NT2/D1 (cell line): Measurements from ENCODE around the gene ANAPC16.
"Not testable (repeated sequence)": the region's sequence is repeated elsewhere in the genome, so short reads cannot be mapped to it uniquely, and the experiment has no call there.

Experiments
- DNase-seq: peaks from one replicate; pipeline ENCODE4 v3.0.0-alpha.2; 2011; ENCODE audit warnings: low read depth, low spot score
- H3K27me3 ChIP-seq: 2 replicates; pipeline ENCODE4 v1.6.0; 2011; ENCODE audit warnings: mild to moderate bottlenecking; ENCODE audit not compliant: insufficient read length, insufficient read depth
- H3K36me3 ChIP-seq: 2 replicates; pipeline ENCODE4 v1.6.1; 2011; ENCODE audit warnings: mild to moderate bottlenecking, low read length, mixed read lengths; ENCODE audit not compliant: insufficient read depth, insufficient read length
- H3K4me1 ChIP-seq: 2 replicates; pipeline ENCODE4 v1.5.1; 2011; ENCODE audit not compliant: insufficient read depth, insufficient read length
- H3K4me3 ChIP-seq: 2 replicates; pipeline ENCODE4 v1.5.1; 2011; ENCODE audit warnings: low read depth; ENCODE audit not compliant: insufficient read length
- H3K9ac ChIP-seq: 2 replicates; pipeline ENCODE4 v1.6.0; 2011; ENCODE audit warnings: low read depth; ENCODE audit not compliant: insufficient read length
- H3K9me3 ChIP-seq: 2 replicates; pipeline ENCODE4 v1.5.1; 2011; ENCODE audit warnings: mild to moderate bottlenecking, low read length; ENCODE audit not compliant: insufficient read depth
- SUZ12 ChIP-seq: IDR thresholded peaks from 2 replicates; pipeline ENCODE4 v1.6.1; 2011; ENCODE audit not compliant: insufficient read length, insufficient read depth; ENCODE audit errors: extremely low read depth
- YY1 ChIP-seq: IDR thresholded peaks from 2 replicates; pipeline ENCODE4 v1.6.1; 2011; ENCODE audit not compliant: insufficient read length, insufficient read depth
- ZNF274 ChIP-seq: IDR thresholded peaks from 2 replicates; pipeline ENCODE4 v1.6.1; 2011; ENCODE audit warnings: mild to moderate bottlenecking, low read depth, low read length

The ANAPC16 gene

GRCh38 chr10:72218325-72218724, 2.5 kb downstream of the ANAPC16 start:
- no peaks in the 10 kb centered on the region for H3K9me3 ChIP-seq
- no peaks in the 10 kb centered on the region for H3K27me3 ChIP-seq
- no peak overlapping the region for H3K4me3 ChIP-seq
- H3K36me3 ChIP-seq: peaks cover 16% of the 10 kb centered on the region
- H3K4me1 ChIP-seq: no peaks in the 10 kb centered on the region
- TF ChIP-seq ZNF274 (no peak), YY1 (no peak), SUZ12 (no peak)
- DNase-seq: no peak
- no peak overlapping the region for H3K9ac ChIP-seq

- H3K9ac ChIP-seq: no peak overlapping the region
- TF ChIP-seq ZNF274 (no peak), SUZ12 (no peak), YY1 (no peak)
- no peak for DNase-seq
- H3K4me1 ChIP-seq: no peaks in the 10 kb centered on the region
- no peak overlapping the region for H3K4me3 ChIP-seq
- H3K9me3 ChIP-seq: no peaks in the 10 kb centered on the region
- no peaks in the 10 kb centered on the region for H3K27me3 ChIP-seq
- peaks cover 18% of the 10 kb centered on the region for H3K36me3 ChIP-seq
These were observed 2.9 kb downstream of the ANAPC16 start for GRCh38 chr10:72218726-72219125.

- Histone ChIP-seq H3K27me3 (no peaks in the 10 kb centered on the region), H3K9ac (no peak overlapping the region), H3K4me1 (no peaks in the 10 kb centered on the region), H3K4me3 (no peak overlapping the region), H3K9me3 (no peaks in the 10 kb centered on the region), H3K36me3 (peaks cover 24% of the 10 kb centered on the region)
- DNase-seq: no peak
- TF ChIP-seq YY1: no peak
- no peak for TF ChIP-seq SUZ12
- TF ChIP-seq ZNF274: no peak
These were observed 3.5 kb downstream of the ANAPC16 start for GRCh38 chr10:72219235-72219814.

- Histone ChIP-seq H3K36me3 (peaks cover 31% of the 10 kb centered on the region), H3K27me3 (no peaks in the 10 kb centered on the region), H3K4me3 (no peak overlapping the region), H3K9me3 (no peaks in the 10 kb centered on the region), H3K4me1 (no peaks in the 10 kb centered on the region), H3K9ac (no peak overlapping the region)
- TF ChIP-seq SUZ12 (no peak), ZNF274 (no peak), YY1 (no peak)
- DNase-seq: no peak
These were observed 4.8 kb downstream of the ANAPC16 start for GRCh38 chr10:72220637-72221036.

GRCh38 chr10:72221278-72221677, 5.5 kb downstream of the ANAPC16 start:
- Histone ChIP-seq H3K9me3 (no peaks in the 10 kb centered on the region), H3K4me1 (no peaks in the 10 kb centered on the region), H3K9ac (no peak overlapping the region), H3K4me3 (no peak overlapping the region), H3K36me3 (peaks cover 31% of the 10 kb centered on the region), H3K27me3 (no peaks in the 10 kb centered on the region)
- TF ChIP-seq YY1: no peak
- no peak for DNase-seq

GRCh38 chr10:72223743-72224101, 7.9 kb downstream of the ANAPC16 start:
- Histone ChIP-seq H3K27me3 (no peaks in the 10 kb centered on the region), H3K4me3 (no peak overlapping the region), H3K9ac (no peak overlapping the region), H3K9me3 (no peaks in the 10 kb centered on the region), H3K36me3 (peaks cover 30% of the 10 kb centered on the region), H3K4me1 (no peaks in the 10 kb centered on the region)
- DNase-seq: no peak
- TF ChIP-seq SUZ12: no peak
- no peak for TF ChIP-seq ZNF274
- no peak for TF ChIP-seq YY1

- H3K9me3 ChIP-seq, H3K9ac ChIP-seq, H3K4me1 ChIP-seq, DNase-seq, H3K27me3 ChIP-seq, H3K4me3 ChIP-seq: not testable (repeated sequence)
- peaks cover 29% of the 10 kb centered on the region for H3K36me3 ChIP-seq
These were observed 8.4 kb downstream of the ANAPC16 start for GRCh38 chr10:72224191-72224590.

- TF ChIP-seq ZNF274: no peak
- no peak for TF ChIP-seq YY1
- TF ChIP-seq SUZ12: no peak
- no peaks in the 10 kb centered on the region for H3K27me3 ChIP-seq
- H3K4me1 ChIP-seq: no peaks in the 10 kb centered on the region
- H3K9me3 ChIP-seq: no peaks in the 10 kb centered on the region
- no peak for DNase-seq
- H3K36me3 ChIP-seq: peaks cover 37% of the 10 kb centered on the region
- H3K9ac ChIP-seq: no peak overlapping the region
- no peak overlapping the region for H3K4me3 ChIP-seq
These were observed 10.7 kb downstream of the ANAPC16 start for GRCh38 chr10:72226418-72227027.
